ENCODE data around the gene CHIT1. TPM values are rescaled to one million over a fixed set of nuclear protein-coding genes. Genes with fewer than 3 reads are reported as not detected.

CHIT1 gene
- total RNA-seq, 1 donor from 2014 or later = 225 TPM

DNA sequence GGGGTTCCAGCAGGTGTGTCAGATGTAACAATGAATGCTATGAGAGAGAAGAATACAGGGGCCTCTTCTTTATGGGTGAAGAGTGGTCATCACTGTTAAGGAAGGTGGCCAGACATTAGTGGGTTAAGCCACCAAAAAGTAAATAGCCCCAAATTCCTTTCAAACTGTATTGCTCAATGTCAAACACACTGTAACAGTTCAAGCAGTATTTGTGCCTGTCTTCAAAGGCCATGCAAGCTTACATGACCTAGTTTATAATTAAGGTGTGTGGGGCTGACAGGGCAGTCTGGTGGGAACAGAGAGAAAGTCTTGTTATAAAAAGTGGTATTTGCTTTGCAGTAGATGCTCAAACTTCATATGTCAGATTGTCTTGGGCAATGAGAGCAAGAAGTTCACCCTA is 18.5 kb downstream of the CHIT1 start:
- ATAC-seq = peak; percentile 67 to 78
- TF ChIP-seq, protein P1, sequence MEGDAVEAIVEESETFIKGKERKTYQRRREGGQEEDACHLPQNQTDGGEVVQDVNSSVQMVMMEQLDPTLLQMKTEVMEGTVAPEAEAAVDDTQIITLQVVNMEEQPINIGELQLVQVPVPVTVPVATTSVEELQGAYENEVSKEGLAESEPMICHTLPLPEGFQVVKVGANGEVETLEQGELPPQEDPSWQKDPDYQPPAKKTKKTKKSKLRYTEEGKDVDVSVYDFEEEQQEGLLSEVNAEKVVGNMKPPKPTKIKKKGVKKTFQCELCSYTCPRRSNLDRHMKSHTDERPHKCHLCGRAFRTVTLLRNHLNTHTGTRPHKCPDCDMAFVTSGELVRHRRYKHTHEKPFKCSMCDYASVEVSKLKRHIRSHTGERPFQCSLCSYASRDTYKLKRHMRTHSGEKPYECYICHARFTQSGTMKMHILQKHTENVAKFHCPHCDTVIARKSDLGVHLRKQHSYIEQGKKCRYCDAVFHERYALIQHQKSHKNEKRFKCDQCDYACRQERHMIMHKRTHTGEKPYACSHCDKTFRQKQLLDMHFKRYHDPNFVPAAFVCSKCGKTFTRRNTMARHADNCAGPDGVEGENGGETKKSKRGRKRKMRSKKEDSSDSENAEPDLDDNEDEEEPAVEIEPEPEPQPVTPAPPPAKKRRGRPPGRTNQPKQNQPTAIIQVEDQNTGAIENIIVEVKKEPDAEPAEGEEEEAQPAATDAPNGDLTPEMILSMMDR (IDR thresholded peaks at IDR 0.05) = no peak
- intact Hi-C loops (cut with DNase I) = no loop called here
- no peak overlapping the region for H3K4me3 ChIP-seq
- H3K27me3 ChIP-seq (ENCODE audit: low read depth) = no peaks in the 10 kb centered on the region
- DNase-seq = no peak
- H3K4me1 ChIP-seq = peaks cover 5% of the 10 kb centered on the region
- no peaks in the 10 kb centered on the region for H3K9me3 ChIP-seq
- H3K27ac ChIP-seq = no peak overlapping the region
- no peaks in the 10 kb centered on the region for H3K36me3 ChIP-seq

DNA sequence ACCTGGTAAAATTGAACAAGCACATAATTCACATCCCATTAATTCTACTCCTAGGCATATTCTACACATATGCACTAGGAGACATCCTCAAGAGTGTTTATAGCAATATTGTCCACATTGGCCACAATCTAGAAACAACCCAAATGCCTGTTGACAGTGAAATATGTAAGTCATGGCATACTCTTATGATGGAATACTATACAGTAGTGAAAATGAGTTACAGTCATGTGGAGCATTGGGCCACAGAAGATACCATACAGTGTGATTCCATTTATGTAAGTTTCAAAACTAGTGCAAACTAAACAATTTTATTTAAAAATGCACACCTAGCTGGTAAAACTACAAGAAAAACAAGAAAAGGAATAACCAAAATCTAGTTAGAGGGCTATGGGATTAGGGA is 19.1 kb downstream of the CHIT1 start:
- intact Hi-C loops (cut with DNase I) = no loop called here
- ATAC-seq (no peak), DNase-seq (no peak)
- TF ChIP-seq, protein P1 (IDR thresholded peaks at IDR 0.05) = no peak
- Histone ChIP-seq H3K27ac (no peak overlapping the region), H3K4me3 (no peak overlapping the region), H3K27me3 (ENCODE audit: low read depth) (no peaks in the 10 kb centered on the region), H3K9me3 (no peaks in the 10 kb centered on the region), H3K36me3 (no peaks in the 10 kb centered on the region), H3K4me1 (no peaks in the 10 kb centered on the region)

DNA sequence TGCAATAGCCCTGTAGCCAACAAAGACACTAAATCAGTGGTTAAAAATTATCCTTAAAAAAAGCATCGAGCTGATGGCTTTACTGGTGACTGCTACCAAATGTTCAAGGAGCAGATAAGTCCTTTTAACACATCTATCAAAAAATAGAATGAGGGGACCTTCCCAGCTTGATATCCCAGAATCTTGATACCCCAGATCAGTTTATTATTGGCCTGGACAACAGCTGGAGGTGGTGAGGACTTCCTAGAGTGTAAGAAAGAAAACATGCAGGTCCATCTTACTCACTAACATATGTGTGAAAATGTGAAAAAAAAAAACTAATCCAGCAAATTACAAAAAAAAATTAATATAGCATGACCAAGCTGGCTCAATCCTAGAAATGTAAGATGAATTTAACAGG is 21.3 kb downstream of the CHIT1 start:
- intact Hi-C loops (cut with DNase I) = loop anchor here (10.0 kb wide), 1 partner anchor 173 kb away; no protein-coding TSS in a partner anchor
- TF ChIP-seq, protein P1 (IDR thresholded peaks at IDR 0.05) = no peak
- no peaks in the 10 kb centered on the region for H3K27me3 ChIP-seq (ENCODE audit: low read depth)
- H3K4me3 ChIP-seq = no peak overlapping the region
- DNase-seq (no peak), ATAC-seq (no peak)
- no peaks in the 10 kb centered on the region for H3K36me3 ChIP-seq
- peaks cover 3% of the 10 kb centered on the region for H3K4me1 ChIP-seq
- no peaks in the 10 kb centered on the region for H3K9me3 ChIP-seq
- no peak overlapping the region for H3K27ac ChIP-seq

DNA sequence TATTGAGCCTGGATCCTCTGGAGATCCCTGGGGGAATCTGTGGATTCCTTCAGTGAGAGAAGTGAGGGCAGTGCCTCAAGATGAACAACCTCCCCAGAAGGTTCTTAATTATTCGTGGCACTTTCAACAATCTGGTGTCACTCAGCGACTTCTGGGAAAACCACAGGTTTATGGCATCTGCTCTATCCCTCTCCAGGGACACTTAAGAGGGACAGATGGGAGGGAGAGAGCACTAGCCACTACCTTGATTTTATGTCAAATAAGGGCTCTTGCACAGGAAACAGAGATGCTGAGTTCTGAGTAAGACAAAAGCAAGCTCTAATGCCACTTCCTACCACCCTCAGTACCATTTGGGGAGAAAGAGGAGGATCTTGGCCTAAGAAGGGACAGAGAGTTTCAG is 21.7 kb downstream of the CHIT1 start:
- ATAC-seq = no peak
- no peak for DNase-seq
- H3K27me3 ChIP-seq (ENCODE audit: low read depth) = no peaks in the 10 kb centered on the region
- intact Hi-C loops (cut with DNase I) = loop anchor here (10.0 kb wide), 1 partner anchor 173 kb away; no protein-coding TSS in a partner anchor
- no peak overlapping the region for H3K4me3 ChIP-seq
- no peaks in the 10 kb centered on the region for H3K9me3 ChIP-seq
- H3K4me1 ChIP-seq = peaks cover 8% of the 10 kb centered on the region
- TF ChIP-seq, protein P1 (IDR thresholded peaks at IDR 0.05) = no peak
- H3K36me3 ChIP-seq = no peaks in the 10 kb centered on the region
- H3K27ac ChIP-seq = no peak overlapping the region

DNA sequence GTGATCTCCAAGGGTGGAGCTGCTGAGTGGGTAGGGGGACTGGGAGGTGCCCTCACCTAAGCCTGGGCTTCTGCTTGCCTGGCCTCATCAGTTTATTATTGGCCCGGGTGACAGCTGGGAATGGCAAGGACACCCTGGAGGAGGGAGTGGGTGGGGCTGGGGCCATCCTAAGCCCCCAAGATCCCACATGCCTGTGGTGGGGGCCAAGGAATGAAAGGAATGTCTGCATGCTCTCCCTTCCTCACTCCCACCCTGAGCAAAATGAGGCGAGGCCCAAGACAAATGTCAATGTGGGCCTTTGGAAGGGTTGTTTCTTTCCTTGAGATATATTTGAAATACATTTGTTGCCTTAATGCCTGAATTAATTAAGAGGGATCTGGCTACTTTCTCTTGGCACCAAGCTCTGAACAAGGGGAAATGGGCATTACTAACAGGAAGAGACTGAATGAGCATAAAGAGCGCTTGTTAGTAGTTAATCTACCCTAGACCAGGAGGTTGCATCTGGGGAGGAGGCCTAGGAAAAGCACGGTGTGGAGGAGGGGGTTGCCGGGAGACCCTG is 23.3 kb downstream of the CHIT1 start:
- Histone ChIP-seq H3K27ac (no peak overlapping the region), H3K4me1 (peaks cover 18% of the 10 kb centered on the region), H3K27me3 (ENCODE audit: low read depth) (no peaks in the 10 kb centered on the region), H3K9me3 (no peaks in the 10 kb centered on the region), H3K4me3 (no peak overlapping the region), H3K36me3 (no peaks in the 10 kb centered on the region)
- TF ChIP-seq, protein P1 (IDR thresholded peaks at IDR 0.05) = no peak
- ATAC-seq (no peak), DNase-seq (no peak)
- intact Hi-C loops (cut with DNase I) = loop anchor here (10.0 kb wide), 1 partner anchor 171 kb away; no protein-coding TSS in a partner anchor
